ENCODE measurements around the gene PRDM2. TPM values are rescaled to one million over a fixed set of nuclear protein-coding genes. Genes with fewer than 3 reads are reported as not detected.

The PRDM2 gene
- polyA plus RNA-seq, 6 donors from 2014 or later, result 18.4 to 49.1 (median 35.3) TPM

DNA sequence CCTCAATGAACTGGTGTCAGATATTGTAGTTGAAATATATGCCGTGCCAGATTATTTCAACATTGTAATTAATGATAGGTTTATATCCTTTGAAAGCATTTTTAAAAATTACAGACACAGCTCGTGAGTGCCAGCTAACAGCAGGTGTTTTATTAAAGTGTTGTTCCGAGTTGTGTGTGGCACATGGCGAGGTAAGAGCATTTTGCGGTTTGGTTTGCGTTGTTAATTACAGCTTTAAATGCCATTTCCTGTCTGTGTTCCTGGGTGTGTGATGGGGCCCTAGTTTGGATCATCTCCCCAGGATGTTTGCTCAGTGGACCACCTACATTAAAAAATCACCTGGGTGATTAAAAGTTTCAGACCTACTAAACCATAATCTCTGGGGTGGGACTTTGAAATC is 97.4 kb downstream of the PRDM2 start:
- Mint-ChIP-seq H3K27me3 (no peaks in the 10 kb centered on the region), H3K36me3 (peaks cover 0 to 18% of the 10 kb centered on the region in 2 donors), H3K4me1 (peaks cover 23 to 53% (median 42%) of the 10 kb centered on the region in 3 donors), H3K9me3 (no peaks in the 10 kb centered on the region), H3K4me3 (peak overlapping the region in 1 of 8 donors; percentile 35), H3K27ac (peak overlapping the region in 3 of 6 donors; percentile 71 to 85 (median 73))
- no peak for DNase-seq
- no peak for ATAC-seq (ENCODE audit: low read depth in 2 of 2)

DNA sequence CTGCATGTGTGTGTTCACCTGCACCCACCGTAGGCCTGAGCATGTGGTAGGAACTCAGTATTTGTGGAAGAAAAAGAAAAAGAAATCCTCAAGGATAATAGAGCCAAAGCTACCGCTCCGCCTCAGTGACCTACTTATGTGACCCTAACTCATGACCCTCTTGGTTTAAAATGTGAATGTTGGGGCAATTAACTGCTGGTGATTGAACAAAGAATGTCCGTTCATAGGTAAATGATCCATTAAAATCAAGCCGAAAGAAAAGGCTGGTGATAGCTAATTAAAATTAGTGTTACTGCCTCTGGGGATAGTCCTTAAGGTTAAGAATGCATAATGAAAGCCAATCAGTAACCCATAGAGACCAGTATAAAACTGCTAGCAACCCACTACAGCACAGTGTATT is 98.1 kb downstream of the PRDM2 start:
- ATAC-seq (ENCODE audit: low read depth in 2 of 2) (no peak), DNase-seq (no peak)
- peak overlapping the region in 2 of 6 donors; percentile 71 to 85 for H3K27ac Mint-ChIP-seq
- H3K9me3 Mint-ChIP-seq, result no peaks in the 10 kb centered on the region
- peaks cover 0 to 18% of the 10 kb centered on the region in 2 donors for H3K36me3 Mint-ChIP-seq
- no peaks in the 10 kb centered on the region for H3K27me3 Mint-ChIP-seq
- H3K4me1 Mint-ChIP-seq, result peaks cover 23 to 58% (median 40%) of the 10 kb centered on the region in 3 donors
- H3K4me3 Mint-ChIP-seq, result no peak overlapping the region

GRCh38 chr1:13799502-13800283 is 99.7 kb downstream of the PRDM2 start:
- H3K4me1 Mint-ChIP-seq, result peaks cover 23 to 47% (median 33%) of the 10 kb centered on the region in 3 donors
- no peak for ATAC-seq (ENCODE audit: low read depth in 2 of 2)
- H3K9me3 Mint-ChIP-seq, result no peaks in the 10 kb centered on the region
- H3K36me3 Mint-ChIP-seq, result peaks cover 0 to 11% of the 10 kb centered on the region in 2 donors
- H3K27ac Mint-ChIP-seq, result peak overlapping the region in 4 of 6 donors; percentile 3 to 53 (median 46)
- DNase-seq, result no peak
- H3K27me3 Mint-ChIP-seq, result no peaks in the 10 kb centered on the region
- no peak overlapping the region for H3K4me3 Mint-ChIP-seq

GRCh38 chr1:13801232-13801631 is 101.2 kb downstream of the PRDM2 start:
- H3K9me3 Mint-ChIP-seq, result no peaks in the 10 kb centered on the region
- peaks cover 24 to 39% (median 37%) of the 10 kb centered on the region in 3 donors for H3K4me1 Mint-ChIP-seq
- ATAC-seq (ENCODE audit: low read depth in 2 of 2), result no peak
- peaks cover 4 to 5% of the 10 kb centered on the region in 2 donors for H3K36me3 Mint-ChIP-seq
- no peaks in the 10 kb centered on the region for H3K27me3 Mint-ChIP-seq
- H3K4me3 Mint-ChIP-seq, result no peak overlapping the region
- H3K27ac Mint-ChIP-seq, result peak overlapping the region in 1 of 6 donors; percentile 16
- DNase-seq, result no peak

GRCh38 chr1:13801655-13802486 is 101.9 kb downstream of the PRDM2 start:
- peaks cover 4 to 11% of the 10 kb centered on the region in 2 donors for H3K36me3 Mint-ChIP-seq
- no peak overlapping the region for H3K4me3 Mint-ChIP-seq
- H3K4me1 Mint-ChIP-seq, result peaks cover 31 to 45% (median 38%) of the 10 kb centered on the region in 3 donors
- no peaks in the 10 kb centered on the region for H3K9me3 Mint-ChIP-seq
- H3K27me3 Mint-ChIP-seq, result no peaks in the 10 kb centered on the region
- ATAC-seq (ENCODE audit: low read depth in 2 of 2) (no peak), DNase-seq (no peak)
- H3K27ac Mint-ChIP-seq, result peak overlapping the region in 3 of 6 donors; percentile 21 to 70 (median 49)

GRCh38 chr1:13802782-13803545 is 103.0 kb downstream of the PRDM2 start:
- peaks cover 33 to 51% (median 38%) of the 10 kb centered on the region in 3 donors for H3K4me1 Mint-ChIP-seq

DNA sequence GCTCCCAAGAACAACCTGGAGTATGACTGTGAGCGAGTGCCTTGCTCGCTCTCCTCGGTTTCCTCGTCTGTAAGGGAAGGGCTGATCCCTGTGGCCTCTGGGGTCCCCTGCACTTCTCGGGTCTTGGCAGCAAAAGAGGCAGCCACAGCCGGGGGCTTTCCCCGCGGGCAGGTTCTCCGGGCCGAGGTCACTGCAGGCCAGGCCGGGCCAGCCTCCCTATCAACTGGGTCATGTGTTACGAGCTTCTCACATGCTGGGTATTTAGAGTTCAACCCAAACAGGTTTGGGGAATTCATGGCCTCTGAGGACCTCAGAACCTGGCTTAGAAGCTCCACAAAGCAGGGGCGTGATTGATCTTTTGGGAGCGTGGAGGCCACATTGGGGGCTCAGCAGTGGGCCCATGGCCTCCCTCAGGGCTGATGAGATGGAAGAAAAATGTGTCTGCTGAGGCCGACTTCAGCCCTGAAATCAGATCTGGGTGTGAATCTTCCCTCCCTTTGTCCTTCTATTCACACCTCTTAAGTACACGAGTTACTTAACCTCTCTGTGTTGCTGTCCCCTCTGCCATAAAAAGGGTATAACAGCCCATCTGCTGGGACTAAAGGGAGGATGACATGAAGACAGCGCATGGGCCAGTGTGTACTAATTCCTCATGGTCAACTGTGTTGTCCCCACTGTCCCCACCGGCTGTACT is 103.7 kb downstream of the PRDM2 start:
- Mint-ChIP-seq H3K27me3 (no peaks in the 10 kb centered on the region), H3K4me1 (peaks cover 31 to 55% (median 38%) of the 10 kb centered on the region in 3 donors), H3K27ac (peak overlapping the region in 2 of 6 donors; percentile 38 to 86), H3K36me3 (peaks cover 0 to 15% of the 10 kb centered on the region in 2 donors), H3K9me3 (no peaks in the 10 kb centered on the region), H3K4me3 (no peak overlapping the region)
- DNase-seq (no peak), ATAC-seq (ENCODE audit: low read depth in 2 of 2) (no peak)

More at GRCh38 chr1:13802782-13803545, 103.0 kb downstream of the PRDM2 start:
- no peaks in the 10 kb centered on the region for H3K9me3 Mint-ChIP-seq
- peak overlapping the region in 1 of 8 donors; percentile 38 for H3K4me3 Mint-ChIP-seq
- H3K27me3 Mint-ChIP-seq, result no peaks in the 10 kb centered on the region
- peaks cover under 1 to 15% of the 10 kb centered on the region in 2 donors for H3K36me3 Mint-ChIP-seq
- ATAC-seq (ENCODE audit: low read depth in 2 of 2) (no peak), DNase-seq (no peak)
- peak overlapping the region in 3 of 6 donors; percentile 21 to 70 (median 47) for H3K27ac Mint-ChIP-seq

- ATAC-seq (ENCODE audit: low read depth in 2 of 2) (no peak), DNase-seq (no peak)
- H3K27ac Mint-ChIP-seq, result peak overlapping the region in 1 of 6 donors; percentile 86
- H3K4me1 Mint-ChIP-seq, result peaks cover 36 to 61% (median 36%) of the 10 kb centered on the region in 3 donors
- no peaks in the 10 kb centered on the region for H3K27me3 Mint-ChIP-seq
- peaks cover 0 to 21% of the 10 kb centered on the region in 2 donors for H3K36me3 Mint-ChIP-seq
- H3K9me3 Mint-ChIP-seq, result no peaks in the 10 kb centered on the region
- no peak overlapping the region for H3K4me3 Mint-ChIP-seq
Measured at GRCh38 chr1:13804240-13804633, 104.2 kb downstream of the PRDM2 start.

- no peaks in the 10 kb centered on the region for H3K9me3 Mint-ChIP-seq
- no peak for DNase-seq
- H3K4me1 Mint-ChIP-seq, result peaks cover 32 to 63% (median 39%) of the 10 kb centered on the region in 3 donors
- peaks cover 0 to 24% of the 10 kb centered on the region in 2 donors for H3K36me3 Mint-ChIP-seq
- no peaks in the 10 kb centered on the region for H3K27me3 Mint-ChIP-seq
- no peak for ATAC-seq (ENCODE audit: low read depth in 2 of 2)
- peak overlapping the region in 1 of 6 donors; percentile 42 for H3K27ac Mint-ChIP-seq
- H3K4me3 Mint-ChIP-seq, result no peak overlapping the region
Measured at GRCh38 chr1:13805431-13805830, 105.4 kb downstream of the PRDM2 start.

- Mint-ChIP-seq H3K36me3 (peaks cover 0 to 24% of the 10 kb centered on the region in 2 donors), H3K9me3 (no peaks in the 10 kb centered on the region), H3K27me3 (no peaks in the 10 kb centered on the region), H3K4me1 (peaks cover 32 to 58% (median 43%) of the 10 kb centered on the region in 3 donors), H3K27ac (peak overlapping the region in 3 of 6 donors; percentile 76 to 96 (median 91)), H3K4me3 (no peak overlapping the region)
- DNase-seq, result no peak
- no peak for ATAC-seq (ENCODE audit: low read depth in 2 of 2)
Measured at GRCh38 chr1:13806108-13806507, 106.1 kb downstream of the PRDM2 start.

GRCh38 chr1:13807209-13807608 is 107.2 kb downstream of the PRDM2 start:
- no peak overlapping the region for H3K4me3 Mint-ChIP-seq
- no peaks in the 10 kb centered on the region for H3K27me3 Mint-ChIP-seq
- peaks cover 0 to 24% of the 10 kb centered on the region in 2 donors for H3K36me3 Mint-ChIP-seq
- ATAC-seq (ENCODE audit: low read depth in 2 of 2) (peak in 1 of 2 donors; percentile 46), DNase-seq (no peak)
- H3K27ac Mint-ChIP-seq, result peak overlapping the region in 3 of 6 donors; percentile 45 to 94 (median 76)
- H3K9me3 Mint-ChIP-seq, result no peaks in the 10 kb centered on the region
- peaks cover 32 to 60% (median 51%) of the 10 kb centered on the region in 3 donors for H3K4me1 Mint-ChIP-seq

GRCh38 chr1:13808729-13809131 is 108.7 kb downstream of the PRDM2 start:
- DNase-seq (no peak), ATAC-seq (ENCODE audit: low read depth in 2 of 2) (no peak)
- Mint-ChIP-seq H3K27ac (peak overlapping the region in 1 of 6 donors; percentile 57), H3K4me3 (no peak overlapping the region), H3K27me3 (no peaks in the 10 kb centered on the region), H3K9me3 (no peaks in the 10 kb centered on the region), H3K4me1 (peaks cover 38 to 62% (median 55%) of the 10 kb centered on the region in 3 donors), H3K36me3 (peaks cover 0 to 24% of the 10 kb centered on the region in 2 donors)
